GM04504 (cell line): ENCODE results near the gene ATP13A3.
A peak's percentile ranks its signal among the peaks of the same experiment; 100 is the strongest.

Experiments used
- DNase-seq: peaks from one replicate; pipeline ENCODE4 v3.0.0-alpha.2; 2012; ENCODE audit warnings: low read depth

ATP13A3 gene

GRCh38 chr3:194369522-194370279 lies 117.1 kb downstream of the ATP13A3 start, which contains the start of gene LRRC15:
LRRC15 (minus strand) TSS chr3:194369743; CDS start chr3:194361043, 8,700 bp downstream.
- peak; percentile 47 for DNase-seq

DNA sequence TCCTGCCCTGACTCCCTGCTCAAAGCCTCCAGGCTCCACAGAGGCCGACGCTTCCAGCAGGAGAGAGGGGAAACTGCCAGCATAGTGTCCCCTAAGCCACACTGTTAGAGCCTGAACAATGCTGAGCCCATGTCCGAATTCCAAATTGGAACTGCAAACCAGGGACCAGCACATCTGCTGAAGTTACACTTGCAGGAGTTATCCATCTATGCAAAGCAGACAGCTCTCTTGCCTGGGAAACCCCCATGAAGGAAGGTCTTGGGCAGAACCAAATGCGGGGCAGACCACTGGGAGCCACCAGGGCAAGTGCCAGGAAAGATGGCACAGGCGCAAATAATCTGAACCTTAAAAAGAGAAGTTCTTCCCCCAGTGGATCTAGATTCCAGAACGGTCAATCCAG lies 117.9 kb downstream of the ATP13A3 start:
- DNase-seq, result no peak

- DNase-seq, result peak; percentile 62
Observed at GRCh38 chr3:194367992-194368841, 118.6 kb downstream of the ATP13A3 start.

- DNase-seq, result no peak
Observed at GRCh38 chr3:194365978-194366490, 120.8 kb downstream of the ATP13A3 start.

- DNase-seq, result no peak
Observed at GRCh38 chr3:194365526-194365925, 121.3 kb downstream of the ATP13A3 start.

DNA sequence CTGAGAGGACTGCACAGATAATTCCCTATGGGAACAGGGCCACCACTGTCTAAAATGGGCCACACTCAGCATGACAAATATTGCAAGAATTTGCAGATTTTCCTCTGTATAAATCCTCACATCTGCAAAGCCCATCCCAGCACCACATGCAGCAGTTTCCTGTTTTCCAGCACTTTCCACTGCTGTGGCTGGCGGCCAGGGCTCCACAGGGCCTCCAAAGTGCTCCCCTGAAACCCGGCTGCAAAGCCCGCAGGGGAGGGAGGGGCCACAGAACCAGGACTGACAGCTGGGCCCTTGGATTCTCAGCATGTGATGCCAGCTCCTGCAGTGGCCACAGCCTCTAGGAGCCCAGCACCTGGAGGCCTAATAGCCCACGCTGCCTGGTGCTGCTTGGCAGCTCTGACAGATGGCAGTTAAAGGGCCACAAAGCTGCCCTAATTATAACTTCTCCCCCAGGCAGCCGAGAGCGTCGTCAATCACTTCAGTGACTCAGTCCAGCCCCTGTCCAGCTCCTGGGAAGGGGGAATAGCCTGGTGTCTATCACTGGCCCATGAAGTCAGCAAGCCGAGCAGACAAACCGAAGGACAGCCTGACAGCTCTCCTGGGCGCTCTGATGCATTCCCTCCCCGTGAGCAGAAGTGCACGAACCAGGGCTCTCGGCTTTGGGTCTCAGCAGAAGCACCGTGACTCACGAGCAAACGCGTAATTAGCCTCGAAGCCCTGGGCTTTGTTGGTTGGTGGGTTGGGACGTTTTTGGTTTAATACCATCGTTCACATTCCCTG lies 122.0 kb downstream of the ATP13A3 start:
- peak; percentile 83 for DNase-seq

DNA sequence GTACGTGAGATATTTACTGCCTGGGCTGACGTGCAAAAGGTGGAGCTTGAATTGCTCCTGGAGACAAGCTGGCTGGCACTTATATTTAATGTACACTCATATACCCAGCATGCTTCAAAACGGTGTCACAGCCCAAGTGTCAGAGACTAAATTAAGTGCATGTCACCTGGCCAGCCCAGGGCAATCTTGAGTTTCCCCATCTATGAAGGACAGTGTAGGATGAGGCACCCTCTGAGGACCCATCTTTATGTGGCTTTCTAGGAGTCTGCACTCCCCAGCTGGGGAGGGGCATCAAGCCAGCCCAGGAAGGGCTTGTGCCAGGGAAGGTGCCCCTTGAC lies 122.5 kb downstream of the ATP13A3 start:
- DNase-seq, result no peak

- DNase-seq, result no peak
Observed at GRCh38 chr3:194360568-194360967, 126.2 kb downstream of the ATP13A3 start.

GRCh38 chr3:194357681-194358080 lies 129.1 kb downstream of the ATP13A3 start:
- DNase-seq, result no peak

DNA sequence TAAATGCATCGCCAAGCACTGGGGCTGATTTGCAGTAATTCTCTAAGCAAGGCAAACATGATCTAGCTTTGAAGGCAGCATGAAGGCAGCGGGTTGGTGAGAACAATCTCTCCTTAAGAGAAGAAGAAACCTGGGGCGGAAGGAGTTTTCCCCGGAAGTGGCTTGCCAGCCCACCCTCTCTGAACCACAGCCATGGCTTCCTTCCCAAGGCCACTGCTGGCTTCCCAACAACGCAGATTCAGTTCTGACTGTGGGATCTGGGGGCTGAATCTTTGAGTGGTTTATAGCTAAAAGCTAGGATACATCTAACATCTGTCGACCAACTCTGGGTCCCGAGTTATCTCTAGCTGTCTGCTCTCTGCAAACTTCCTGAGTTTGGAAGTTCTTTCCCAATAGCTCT lies 131.4 kb downstream of the ATP13A3 start:
- no peak for DNase-seq

DNA sequence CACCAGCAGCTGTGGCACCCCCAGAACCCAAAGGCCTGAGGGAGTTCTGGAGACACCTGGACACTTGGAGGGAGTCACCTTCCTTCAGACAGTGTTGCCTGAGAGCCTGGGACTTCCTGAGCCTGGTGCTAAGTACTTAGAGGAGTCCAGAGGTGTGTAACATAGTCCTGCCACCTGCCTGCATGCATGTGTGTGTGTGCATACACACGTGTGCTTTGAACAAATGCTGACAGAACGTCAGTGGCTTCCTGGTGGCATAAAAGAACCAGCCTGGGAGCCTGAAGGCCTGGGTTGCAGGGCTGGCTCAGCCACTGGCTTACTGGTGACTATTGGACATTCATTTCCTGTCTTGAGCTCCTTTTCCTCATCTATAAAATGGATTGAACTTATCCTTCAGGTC lies 132.5 kb downstream of the ATP13A3 start:
- no peak for DNase-seq
